ENCODE results near the gene UQCRC2. TPM values are rescaled to one million over a fixed set of nuclear protein-coding genes. Genes with fewer than 3 reads are reported as not detected.
"Not testable (repeated sequence)": the region's sequence is repeated elsewhere in the genome, so short reads cannot be mapped to it uniquely, and the experiment has no call there.

UQCRC2 gene
- 341 TPM for polyA plus RNA-seq (2012; ENCODE audit: insufficient read depth, insufficient read length, low read depth)

- H3K27me3 ChIP-seq: no peaks in the 10 kb centered on the region
- peaks cover 25% of the 10 kb centered on the region for H3K36me3 ChIP-seq
- H3K4me3 ChIP-seq (ENCODE audit: low read depth, low read length): peak within 1 kb of the TSS; percentile 95
- peaks cover 5% of the 10 kb centered on the region; the same call in 1 of the 2 replicates for H3K4me1 ChIP-seq
- no peak for TF ChIP-seq CTCF (IDR thresholded peaks at IDR 0.05; ENCODE audit: low read depth, low read length)
- DNase-seq: peak; percentile 92
- no peaks in the 10 kb centered on the region for H3K9me3 ChIP-seq
Observed at GRCh38 chr16:21952793-21953540, at the start of gene UQCRC2. Gene UQCRC2, plus strand, starts transcription at chr16:21953361. Its CDS starts 63 bp downstream, at chr16:21953424.

GRCh38 chr16:21932650-21933049 is 20.5 kb upstream of the UQCRC2 start:
- not testable (repeated sequence) for DNase-seq; H3K9me3 ChIP-seq; H3K4me3 ChIP-seq (ENCODE audit: low read depth, low read length); H3K27me3 ChIP-seq; H3K36me3 ChIP-seq; H3K4me1 ChIP-seq

GRCh38 chr16:21933316-21933715 is 19.8 kb upstream of the UQCRC2 start:
- H3K27me3 ChIP-seq; H3K4me3 ChIP-seq (ENCODE audit: low read depth, low read length); H3K36me3 ChIP-seq; H3K9me3 ChIP-seq; H3K4me1 ChIP-seq; DNase-seq: not testable (repeated sequence)

- H3K4me3 ChIP-seq (ENCODE audit: low read depth, low read length); H3K4me1 ChIP-seq; DNase-seq; H3K9me3 ChIP-seq; H3K36me3 ChIP-seq; H3K27me3 ChIP-seq: not testable (repeated sequence)
Observed at GRCh38 chr16:21933790-21934189, 19.4 kb upstream of the UQCRC2 start.

GRCh38 chr16:21936216-21936615 is 16.9 kb upstream of the UQCRC2 start:
- H3K9me3 ChIP-seq; H3K36me3 ChIP-seq; H3K4me3 ChIP-seq (ENCODE audit: low read depth, low read length); DNase-seq; H3K27me3 ChIP-seq; H3K4me1 ChIP-seq: not testable (repeated sequence)

- no peak for TF ChIP-seq CTCF (IDR thresholded peaks at IDR 0.05; ENCODE audit: low read depth, low read length)
- DNase-seq: no peak
- H3K36me3 ChIP-seq: no peaks in the 10 kb centered on the region
- H3K27me3 ChIP-seq: peaks cover 16% of the 10 kb centered on the region
- H3K4me1 ChIP-seq: no peaks in the 10 kb centered on the region
- no peak overlapping the region for H3K4me3 ChIP-seq (ENCODE audit: low read depth, low read length)
- no peaks in the 10 kb centered on the region for H3K9me3 ChIP-seq
Observed at GRCh38 chr16:21937336-21937829, 15.8 kb upstream of the UQCRC2 start.

GRCh38 chr16:21940570-21940969 is 12.6 kb upstream of the UQCRC2 start:
- Histone ChIP-seq H3K27me3 (peaks cover 25% of the 10 kb centered on the region), H3K9me3 (no peaks in the 10 kb centered on the region)
- no peak for TF ChIP-seq CTCF (IDR thresholded peaks at IDR 0.05; ENCODE audit: low read depth, low read length)

GRCh38 chr16:21943571-21943970 is 9.6 kb upstream of the UQCRC2 start:
- no peak for DNase-seq
- Histone ChIP-seq H3K36me3 (no peaks in the 10 kb centered on the region), H3K4me1 (no peaks in the 10 kb centered on the region), H3K4me3 (ENCODE audit: low read depth, low read length) (no peak overlapping the region), H3K27me3 (peaks cover 23% of the 10 kb centered on the region), H3K9me3 (no peaks in the 10 kb centered on the region)
- no peak for TF ChIP-seq CTCF (IDR thresholded peaks at IDR 0.05; ENCODE audit: low read depth, low read length)

More at GRCh38 chr16:21940570-21940969, 12.6 kb upstream of the UQCRC2 start:
- H3K4me3 ChIP-seq (ENCODE audit: low read depth, low read length): no peak overlapping the region
- DNase-seq: no peak
- no peaks in the 10 kb centered on the region for H3K36me3 ChIP-seq
- no peaks in the 10 kb centered on the region for H3K4me1 ChIP-seq

Data from BE2C (cell line).